ENCODE results near the gene ANO2. TPM values are rescaled to one million over a fixed set of nuclear protein-coding genes. Genes with fewer than 3 reads are reported as not detected.

ANO2 gene
- polyA plus RNA-seq, 5 donors, result 3.3 to 5.7 (median 5.5) TPM

DNA sequence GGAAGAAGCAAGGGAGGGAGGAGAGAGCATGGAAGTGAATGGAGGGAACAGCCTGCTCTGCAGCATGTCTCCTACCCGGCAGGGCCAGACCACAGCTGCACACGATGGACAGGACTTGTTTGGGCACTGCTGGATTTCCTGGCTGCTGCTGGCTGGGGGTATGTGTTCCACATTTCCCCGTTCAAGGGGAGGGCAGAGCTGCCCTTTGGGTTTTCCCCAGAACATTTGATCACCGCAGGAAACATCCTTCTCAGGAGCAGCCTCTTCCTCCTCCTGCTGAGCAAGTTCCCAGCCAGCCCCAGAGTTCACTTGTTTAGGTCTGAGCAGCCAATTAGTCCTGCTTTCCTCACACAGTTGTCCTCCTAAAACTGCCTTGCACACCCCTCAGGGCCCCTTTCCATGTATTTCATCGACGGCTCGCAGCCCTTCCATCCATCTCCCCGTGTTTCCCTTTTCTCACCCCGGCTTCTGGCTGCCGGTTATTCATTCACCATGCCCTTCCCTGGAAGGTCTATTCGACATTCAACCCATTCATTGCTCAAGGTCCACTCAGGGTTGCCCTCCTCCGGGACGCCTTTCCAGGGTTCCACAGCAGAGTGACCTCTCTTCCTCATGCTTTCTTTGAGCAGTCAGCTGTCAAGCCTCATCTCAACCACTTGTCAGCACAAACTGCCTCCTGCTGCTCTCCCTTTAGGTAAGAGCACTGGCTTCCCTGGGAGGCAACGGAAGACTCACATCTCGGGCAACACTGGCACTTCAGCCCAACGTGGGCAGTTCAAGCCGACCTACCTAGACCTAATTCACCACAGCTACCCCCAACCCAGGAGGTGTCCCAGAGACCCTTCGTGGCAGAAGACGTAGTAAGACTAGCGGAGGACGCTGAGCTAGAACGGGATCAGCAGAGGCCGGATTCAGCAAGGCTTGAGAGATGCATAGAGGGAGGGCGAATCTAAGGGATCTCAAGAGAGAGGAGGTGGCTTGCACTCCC is 20.1 kb upstream of the ANO2 start:
- DNase-seq, result no peak

DNA sequence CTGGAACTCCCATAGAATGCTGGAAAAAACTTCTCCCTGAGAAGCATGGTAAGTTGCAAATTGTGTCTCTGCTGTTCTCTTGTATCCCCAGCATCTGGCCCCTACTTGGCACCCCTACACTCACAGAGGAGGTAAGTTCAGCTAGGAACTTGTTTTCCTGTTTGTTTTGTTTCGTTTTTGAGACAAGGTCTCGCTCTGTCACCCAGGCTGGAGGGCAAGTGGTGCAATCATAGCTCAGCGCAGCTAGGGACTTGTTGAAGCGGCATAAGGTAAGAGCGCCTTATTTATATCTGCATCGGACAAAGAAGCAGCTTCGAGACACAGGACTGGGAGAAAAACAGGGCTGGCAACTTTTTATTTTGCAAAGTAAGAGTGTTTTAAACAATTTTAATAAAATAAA is 18.5 kb upstream of the ANO2 start:
- no peak for DNase-seq

DNA sequence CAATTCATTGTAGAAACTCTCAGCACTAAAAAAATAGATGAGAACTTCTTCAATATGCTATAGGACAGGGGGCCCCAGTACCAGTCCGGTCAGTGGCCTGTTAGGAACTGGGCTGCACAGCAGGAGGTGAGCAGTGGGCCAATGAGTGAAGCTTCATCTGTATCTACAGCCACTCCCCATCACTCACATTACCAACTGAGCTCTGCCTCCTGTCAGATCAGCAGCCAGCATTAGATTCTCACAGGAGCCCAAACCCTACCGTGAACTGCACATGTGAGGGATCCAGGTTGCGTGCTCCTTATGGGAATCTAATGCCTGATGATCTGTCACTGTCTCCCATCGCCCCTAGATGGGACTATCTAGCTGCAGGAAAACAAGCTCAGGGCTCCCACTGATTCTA is 15.7 kb upstream of the ANO2 start:
- DNase-seq, result no peak

DNA sequence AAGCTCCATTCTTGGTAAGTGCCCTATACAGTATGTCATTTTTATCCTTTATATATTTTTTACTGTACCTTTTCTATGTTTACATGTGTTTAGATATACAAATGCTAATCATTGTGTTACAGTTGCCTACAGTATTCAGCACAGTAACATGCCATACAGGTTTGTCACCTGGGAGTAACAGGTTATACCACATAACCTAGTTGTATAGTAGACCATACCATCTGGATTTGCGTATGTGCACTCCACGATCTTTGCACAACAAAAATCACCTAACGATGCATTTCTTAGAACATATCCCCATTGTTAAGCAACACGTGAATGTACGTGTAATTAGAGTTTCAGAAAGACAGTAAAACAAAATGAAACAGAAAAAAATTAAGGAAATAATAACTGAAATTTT is 11.9 kb upstream of the ANO2 start:
- DNase-seq, result no peak

DNA sequence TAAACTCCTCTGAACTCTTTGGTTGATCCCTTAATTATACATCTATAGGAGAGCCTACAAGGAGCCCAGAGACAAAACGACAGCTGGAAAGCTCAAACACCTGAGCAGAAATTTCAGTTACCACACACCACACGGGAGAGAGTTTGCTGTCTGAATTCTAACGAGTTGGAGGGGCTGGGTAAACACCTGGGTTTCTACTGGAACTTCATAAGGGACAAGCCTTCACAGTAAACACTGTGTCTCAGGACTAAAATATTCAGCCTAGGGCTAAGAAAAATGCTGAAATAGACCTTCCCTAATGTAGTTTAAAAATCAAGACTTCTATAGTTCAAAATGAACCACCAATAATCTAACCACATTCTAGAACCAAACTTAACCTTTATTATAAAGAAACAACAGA is 9.6 kb upstream of the ANO2 start:
- no peak for DNase-seq

DNA sequence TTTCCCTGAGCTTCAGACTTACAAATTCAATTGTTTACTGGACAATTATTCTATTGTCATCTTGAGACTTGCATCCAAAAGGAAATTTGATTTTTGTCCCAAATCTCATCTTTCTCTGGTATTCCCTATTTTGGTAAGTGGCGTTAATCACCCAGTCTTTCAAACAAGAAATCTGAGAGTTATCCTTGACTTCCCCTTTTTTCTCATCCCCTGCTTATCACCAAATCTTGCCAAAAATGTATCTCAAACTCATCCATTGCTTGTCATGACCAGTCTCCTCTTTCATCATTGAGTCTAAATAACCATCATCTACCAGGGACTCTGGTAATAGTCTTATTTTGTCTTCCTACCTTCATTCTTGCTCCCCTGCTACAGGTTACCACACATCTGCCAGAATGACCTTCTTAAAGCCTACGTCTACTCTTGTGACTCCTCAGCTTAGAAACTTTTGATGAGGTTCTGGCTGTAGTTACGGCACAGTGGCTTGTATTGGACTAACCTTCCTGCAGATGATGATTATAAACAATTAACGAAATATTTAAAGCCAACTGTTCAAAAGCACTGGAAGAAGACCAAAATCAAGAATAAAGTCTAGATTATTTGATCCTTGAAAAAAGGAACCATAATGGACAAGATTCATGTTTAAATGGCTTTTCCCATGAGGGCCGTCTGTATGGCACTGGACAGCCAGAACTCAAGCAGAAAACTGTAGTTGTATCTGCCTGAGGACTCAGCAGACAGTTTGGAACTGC is 9.0 kb upstream of the ANO2 start:
- DNase-seq, result no peak

DNA sequence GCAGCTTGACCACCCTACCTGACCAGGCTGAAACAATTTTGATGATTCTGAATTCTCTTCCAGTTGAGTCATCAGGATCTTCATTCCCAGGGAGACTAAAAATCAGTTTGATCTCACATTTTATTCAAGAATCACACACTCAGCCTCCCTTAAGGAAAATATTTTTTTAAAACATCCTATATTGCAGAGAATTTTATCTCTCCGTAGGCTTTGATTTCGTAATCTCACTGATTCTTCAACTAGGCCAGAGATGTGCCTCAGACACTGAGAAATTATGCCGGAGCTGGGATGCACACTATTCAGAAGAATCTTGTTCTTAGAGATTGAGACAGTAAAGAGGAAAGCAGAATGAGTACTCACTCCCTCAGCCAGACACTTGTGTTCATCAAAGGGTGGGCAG is 7.0 kb upstream of the ANO2 start:
- DNase-seq, result no peak

DNA sequence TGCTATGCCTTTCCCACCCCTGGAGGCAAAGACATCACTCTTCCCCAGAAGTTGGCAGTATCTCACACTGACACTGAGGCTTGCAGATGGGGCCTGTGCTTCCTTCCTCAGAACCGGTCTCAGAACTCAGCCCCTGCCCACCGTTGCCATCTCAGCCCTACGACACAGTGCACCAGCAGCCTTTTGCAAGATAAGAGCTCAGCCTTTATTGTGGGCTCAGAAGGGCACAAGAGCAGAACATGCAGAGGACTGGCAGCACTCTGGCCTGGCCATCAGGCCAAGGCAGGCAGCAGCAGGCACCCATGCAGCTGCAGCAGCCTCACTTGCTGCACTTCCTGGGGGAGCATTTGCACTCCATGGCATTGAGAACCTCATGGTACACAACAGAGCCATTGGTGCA is 3.6 kb upstream of the ANO2 start:
- DNase-seq, result no peak

DNA sequence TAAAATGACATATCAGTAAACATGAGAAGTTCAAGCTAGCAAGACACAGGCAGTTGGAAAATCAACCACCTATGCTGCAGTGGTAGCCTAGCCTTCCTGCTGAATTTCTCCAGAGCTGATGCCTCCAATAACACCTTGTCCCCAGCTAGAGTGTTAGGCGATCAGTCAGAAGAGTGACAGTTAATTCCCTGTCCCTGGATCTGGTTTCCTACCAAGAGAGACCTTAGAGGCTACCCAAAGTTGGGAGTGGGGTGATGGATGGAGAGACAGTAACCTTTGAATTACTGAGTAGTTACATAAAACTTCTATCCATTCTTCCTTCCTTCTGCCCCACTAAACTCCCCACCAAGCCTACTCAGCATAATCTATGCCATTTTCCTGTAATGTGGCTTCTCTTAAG is 1.9 kb upstream of the ANO2 start:
- no peak for DNase-seq

DNA sequence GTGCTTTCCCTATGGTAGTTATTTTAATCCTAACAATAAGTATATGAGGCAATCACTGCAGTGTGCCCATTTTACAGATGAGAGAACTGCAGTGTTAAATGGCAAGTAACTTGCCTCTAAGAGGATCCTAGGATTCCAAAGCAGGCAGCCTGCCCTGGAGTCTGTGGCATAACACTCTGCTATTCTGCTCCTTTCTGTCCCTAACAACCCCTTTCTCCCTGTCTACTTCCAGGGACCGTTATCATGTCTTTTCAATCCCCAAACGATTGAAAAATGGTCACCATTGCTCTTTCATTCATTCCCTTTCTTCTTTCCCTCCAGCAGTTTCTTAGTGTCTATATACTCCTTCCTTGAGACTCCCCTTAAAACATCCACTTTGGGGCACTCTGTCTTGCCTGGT is 1.3 kb upstream of the ANO2 start:
- DNase-seq, result no peak

DNA sequence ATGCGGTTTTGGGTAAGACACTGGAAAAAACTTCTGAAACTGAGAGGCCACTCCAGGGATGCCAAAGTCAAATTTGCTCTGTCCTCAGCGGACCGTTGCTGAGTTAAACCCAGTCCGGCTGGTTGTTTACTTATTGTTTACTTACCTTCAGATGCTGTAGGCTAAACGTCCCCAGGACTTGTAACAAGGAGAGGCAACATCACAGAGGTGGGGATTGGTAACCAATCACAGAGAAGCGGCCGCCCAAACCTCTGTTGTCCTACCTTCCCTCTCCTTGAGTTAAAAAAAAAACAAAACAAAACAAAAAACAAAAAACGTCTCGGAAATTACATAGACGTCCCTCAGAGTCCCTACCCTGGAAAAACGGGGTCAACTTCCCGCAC is 380 bp downstream of the ANO2 start:
- no peak for DNase-seq

DNA sequence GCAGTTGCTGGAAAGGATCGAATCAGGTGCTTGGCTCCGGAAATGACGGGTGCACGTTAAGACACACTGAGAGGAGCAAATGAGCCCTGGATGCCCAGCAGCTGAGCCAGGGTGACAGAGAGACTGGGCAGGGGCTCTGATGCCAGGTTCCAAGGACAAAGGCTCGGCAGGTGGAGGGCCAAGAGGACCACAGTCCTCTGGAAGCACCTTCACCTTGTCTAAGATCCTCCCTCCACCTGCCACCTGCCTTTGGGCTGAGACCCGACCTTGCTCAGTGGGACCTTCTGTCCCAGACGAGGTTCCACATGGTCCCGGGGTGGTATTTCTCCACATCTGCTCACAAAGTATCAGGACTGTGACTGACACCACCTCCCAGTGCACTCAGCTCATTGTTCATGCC is 1.0 kb downstream of the ANO2 start:
- DNase-seq, result no peak

DNA sequence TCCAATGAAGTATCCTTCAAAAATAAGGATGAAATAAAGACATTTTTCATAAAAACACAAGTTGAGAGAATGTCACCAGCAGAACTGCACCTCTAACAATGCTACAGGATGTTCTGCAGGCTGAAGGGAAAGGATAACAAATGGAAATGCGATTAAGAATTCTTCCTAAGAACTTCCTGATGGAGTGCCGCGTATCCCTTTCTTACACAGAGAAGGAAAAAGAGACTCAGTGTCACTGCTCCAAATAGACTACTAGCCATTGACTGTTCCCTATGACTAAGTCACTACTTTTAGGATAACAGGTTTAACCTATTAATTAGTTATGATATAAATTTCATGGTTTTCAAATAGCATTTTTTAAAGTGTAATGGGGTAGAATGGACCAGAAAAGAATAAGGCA is 3.2 kb downstream of the ANO2 start:
- no peak for DNase-seq

DNA sequence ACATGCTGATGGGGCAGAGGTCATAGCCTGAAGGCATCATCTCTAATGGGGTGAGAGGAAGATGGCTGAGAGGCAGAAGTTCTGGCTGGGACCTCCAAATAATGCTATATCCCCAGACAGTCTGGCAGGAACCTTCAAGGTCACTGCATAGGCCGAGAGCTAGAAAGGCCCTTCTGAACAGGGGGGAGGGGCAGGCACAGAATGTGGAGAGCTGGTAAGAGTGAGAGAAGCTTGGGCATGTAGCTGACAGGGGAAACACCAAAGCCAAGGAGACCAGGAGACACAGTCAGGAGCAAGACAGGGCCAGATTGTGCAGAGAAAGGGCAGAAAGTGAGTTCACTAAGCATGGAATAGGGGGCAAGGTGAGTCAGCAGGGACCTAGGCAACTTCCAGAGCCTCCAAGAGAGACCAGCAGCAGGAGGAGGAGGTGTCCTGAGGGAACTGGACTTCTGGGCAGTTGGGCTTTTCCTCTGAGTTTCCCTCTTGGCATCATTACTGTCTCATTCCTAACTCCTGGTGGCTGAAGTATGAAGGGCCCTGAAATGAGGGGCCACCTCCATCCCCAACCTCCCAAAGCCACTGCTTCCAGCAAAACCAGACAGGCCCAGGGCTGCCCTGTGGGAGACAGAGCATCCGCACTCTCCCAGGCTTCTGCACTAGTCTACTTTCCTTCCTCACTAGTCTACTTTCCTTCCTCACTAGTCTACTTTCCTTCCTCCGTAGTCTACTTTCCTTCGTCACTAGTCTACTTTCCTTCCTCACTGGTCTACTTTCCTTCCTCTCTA is 17.1 kb downstream of the ANO2 start:
- no peak for DNase-seq

DNA sequence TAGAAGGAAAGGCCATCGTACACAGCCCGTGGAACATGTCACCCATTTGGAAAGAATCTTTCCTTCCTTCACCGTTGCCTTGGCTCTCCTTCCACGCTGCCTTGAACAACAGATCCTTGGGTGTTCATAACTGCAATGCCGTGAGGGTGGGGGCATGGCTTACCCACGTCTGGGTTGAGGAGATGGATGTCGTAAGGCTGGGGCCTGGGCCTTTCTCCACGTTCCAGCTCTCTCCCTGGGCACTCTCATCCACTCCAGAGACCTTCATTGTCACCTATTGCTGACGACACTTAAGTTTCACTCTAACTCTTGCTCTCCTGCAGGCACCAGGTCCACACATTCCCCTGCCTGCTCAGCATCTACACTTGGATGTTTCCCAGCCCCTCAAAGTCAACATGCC is 19.4 kb downstream of the ANO2 start:
- DNase-seq, result no peak

DNA sequence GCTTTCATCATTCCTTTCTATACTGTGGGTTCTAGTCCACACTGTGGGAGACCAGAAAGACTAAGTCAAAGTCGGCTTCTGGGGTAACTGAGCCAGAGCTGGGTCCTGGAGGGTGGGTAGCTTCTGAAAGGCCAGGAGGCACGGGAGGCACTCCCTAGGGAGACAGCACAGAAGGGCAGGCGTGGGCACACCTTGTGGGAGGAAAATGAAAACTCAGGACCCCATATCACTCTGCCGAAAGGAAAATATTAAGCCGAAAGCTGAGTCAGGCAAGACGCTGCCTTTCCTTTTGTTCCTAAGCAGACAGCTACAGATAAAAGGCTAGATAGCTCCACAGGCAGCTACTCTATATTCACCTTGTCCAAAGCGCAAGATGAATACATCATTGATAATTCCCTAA is 20.7 kb downstream of the ANO2 start:
- DNase-seq, result no peak

DNA sequence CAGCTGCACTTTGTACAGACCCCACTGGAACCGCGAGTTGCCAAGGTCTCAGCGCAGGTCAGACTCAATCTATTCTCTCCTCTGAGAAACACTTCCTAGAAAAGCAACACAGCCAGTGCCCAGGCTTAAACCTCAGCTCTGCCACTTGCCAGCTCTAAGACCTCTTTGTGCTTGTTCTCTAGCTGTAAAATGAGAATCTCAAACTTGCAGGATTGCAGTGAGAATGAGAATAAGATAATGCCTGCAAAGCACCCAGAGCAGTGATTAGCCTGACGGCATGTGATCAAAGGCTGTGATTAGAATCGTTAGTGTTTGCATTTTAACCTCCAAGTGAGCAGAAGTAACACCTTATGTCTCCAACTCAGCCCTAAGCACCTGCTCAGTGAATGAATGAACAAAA is 21.3 kb downstream of the ANO2 start:
- DNase-seq, result no peak

DNA sequence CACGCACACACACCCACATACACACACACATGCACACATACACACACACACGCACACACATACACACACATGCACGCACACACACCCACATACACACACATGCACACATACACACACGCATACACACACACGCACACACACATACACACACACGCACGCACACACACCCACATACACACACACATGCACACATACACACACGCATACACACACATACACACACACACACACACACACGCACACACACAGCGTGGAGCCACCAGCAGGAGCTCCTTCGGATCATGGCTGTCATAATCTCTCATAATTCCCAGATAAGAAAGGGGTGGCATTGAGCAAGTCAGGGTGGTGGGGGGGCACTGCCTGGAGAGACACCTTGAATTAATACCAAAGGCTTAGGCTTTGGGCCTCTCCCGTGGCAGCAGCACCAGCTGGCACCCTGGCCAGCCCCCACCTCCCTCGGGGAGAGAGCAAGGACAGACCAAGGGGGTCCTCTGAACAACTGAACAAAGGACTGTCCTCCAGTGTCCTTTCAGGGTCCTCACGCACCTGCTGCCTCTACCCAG is 21.9 kb downstream of the ANO2 start:
- DNase-seq, result no peak

DNA sequence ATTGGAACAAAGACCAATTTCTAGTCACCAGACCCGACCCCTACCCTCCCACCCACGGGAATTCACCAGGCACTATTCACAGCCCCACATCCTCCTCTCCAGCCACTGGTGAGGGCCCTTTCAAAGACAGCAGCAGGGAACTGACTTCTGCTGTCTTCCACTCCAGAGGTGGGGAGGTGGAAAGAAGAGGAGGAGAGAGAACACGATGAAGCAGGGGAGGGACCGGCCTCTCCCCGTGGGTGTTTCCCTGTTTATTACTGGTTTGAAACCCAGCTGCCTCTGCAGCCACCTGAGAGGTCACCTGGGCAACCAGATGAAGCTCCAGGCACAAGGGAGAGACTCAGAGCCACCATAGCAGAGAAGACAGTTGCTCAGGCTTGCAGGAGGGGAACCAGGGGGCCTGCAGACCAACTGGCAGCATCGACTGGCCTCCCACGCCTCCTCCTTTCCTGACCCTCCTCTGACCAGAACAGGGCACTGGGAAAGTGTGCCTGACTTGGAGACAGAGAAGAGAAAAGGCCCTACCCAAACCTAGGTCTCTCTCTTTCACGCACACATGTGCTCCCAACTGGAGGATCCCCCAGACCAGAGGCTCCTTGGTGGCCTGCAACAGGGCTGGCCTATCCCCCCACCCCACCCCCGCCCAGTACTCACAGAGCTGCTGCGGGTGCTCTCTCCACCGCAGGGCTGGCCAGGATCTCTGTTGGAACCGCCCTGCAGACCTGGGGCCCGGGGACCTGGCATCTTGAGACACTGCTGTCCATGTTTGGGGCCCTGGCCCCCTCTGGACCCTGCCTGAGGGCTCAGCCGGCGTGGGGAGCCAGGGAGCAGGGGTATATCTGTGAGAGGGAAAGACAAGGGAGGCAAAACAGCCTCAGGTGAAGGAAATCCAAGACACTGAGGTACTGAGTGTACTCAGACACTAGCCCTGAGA is 22.8 kb downstream of the ANO2 start:
- DNase-seq, result no peak

DNA sequence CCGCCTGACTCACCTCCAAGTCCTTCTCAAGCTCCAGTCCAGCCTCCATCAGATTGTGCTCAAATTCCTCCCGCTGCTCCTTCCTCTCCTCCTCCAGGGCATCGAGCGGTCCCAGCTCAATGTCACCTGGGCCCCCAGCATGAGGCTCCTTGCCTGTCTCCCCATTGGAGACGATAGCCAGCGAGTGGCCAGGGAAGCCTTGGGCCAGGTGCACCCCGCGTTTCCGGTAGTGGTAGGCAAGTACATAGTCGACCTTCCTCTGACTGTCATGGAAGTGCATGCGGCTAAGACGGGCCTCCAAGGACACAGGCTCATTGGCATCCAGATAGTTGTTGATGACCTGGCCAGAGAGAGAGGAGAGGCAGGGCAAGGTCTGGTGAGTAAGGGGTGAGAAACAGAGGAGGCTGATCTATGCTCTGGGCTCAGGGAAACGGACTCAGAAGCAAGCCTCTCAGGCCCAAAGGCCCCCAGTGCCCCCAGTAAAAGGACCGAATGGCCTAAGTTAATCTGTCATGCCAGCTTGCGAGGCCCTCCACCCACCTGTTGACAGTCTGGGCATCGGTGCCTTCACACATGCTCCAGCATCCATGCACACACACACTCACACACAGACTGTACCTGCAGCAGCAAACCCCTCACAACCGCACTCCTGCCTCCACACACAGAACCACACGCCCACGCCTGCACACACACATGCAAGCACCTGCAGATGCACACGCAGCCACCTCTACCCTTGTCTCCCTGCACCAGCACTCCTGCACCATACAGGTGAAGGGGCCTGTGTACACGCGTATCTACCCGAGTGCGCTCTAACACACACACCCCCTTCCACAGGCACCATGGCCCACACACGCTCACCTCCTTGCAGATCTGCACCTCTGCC is 23.8 kb downstream of the ANO2 start:
- no peak for DNase-seq
